K562 (cell line): Measurements from ENCODE around the gene CLCN6. TPM values are rescaled to one million over a fixed set of nuclear protein-coding genes. Genes with fewer than 3 reads are reported as not detected.

ENCODE experiments used
- ATAC-seq: fragments of 200-7000 bp; cut with Tn5 transposase; 3 replicates; pipeline ENCODE4 v1.9.1; 2020; ENCODE audit warnings: moderate library complexity
- BruUV-seq: library from RNA; stranded (reverse); fragments of 400-500 nt; replicated peaks from 2 replicates; lab custom pipeline; 2021; lab: Mats Ljungman, UMichigan
- CTCF ChIA-PET: fragments of 300-600 bp; formaldehyde crosslinking; extraction: SDS; loops from one replicate; lab custom pipeline; 2021; ENCODE audit warnings: low intra/inter-chr PET ratio; lab: Yijun Ruan, JAX
- POLR2A ChIA-PET: fragments of 300-600, 350-650 bp; sonication (Branson Sonifier 250); formaldehyde crosslinking; extraction: SDS; loops from one replicate; lab custom pipeline; 2021; ENCODE audit warnings: antibody characterized with exemption, inconsistent platforms; lab: Yijun Ruan, JAX
- DNase-seq, 4 experiments: peaks; one replicate each; pipeline versions ENCODE4 v3.0.0 to v3.0.0-alpha.2; 2011 to 2018; ENCODE audit warnings: low spot score in 3 of 4, mixed read lengths in 3 of 4; ENCODE audit errors: extremely low read depth in 1 of 4
- FAIRE-seq: peaks from 2 replicates; lab custom pipeline; 2011; peaks lifted over from hg19 to GRCh38; lab: Jason Lieb, UNC
- H2AFZ ChIP-seq: 2 replicates; pipeline ENCODE4 v1.6.0; 2011; ENCODE audit warnings: low read depth, low read length, control low read depth, inconsistent platforms
- H3K27ac ChIP-seq: fragments of 200-600 bp; 3 replicates; pipeline ENCODE4 v1.8.0; 2011; ENCODE audit warnings: low read depth, mild to moderate bottlenecking, control low read depth, inconsistent platforms, low read length, moderate library complexity, mixed read lengths; ENCODE audit errors: extremely low read depth
- H3K27me3 ChIP-seq, 2 experiments: fragments of 300-600 bp in 1 of 2; 2 replicates in 1 of 2; 3 replicates in 1 of 2; pipeline versions ENCODE4 v1.6.0 to v1.8.0; 2011; ENCODE audit warnings: inconsistent platforms in 2 of 2, low read length in 2 of 2, mild to moderate bottlenecking in 1 of 2, mixed read lengths in 1 of 2, moderate library complexity in 1 of 2; ENCODE audit not compliant: control insufficient read depth in 2 of 2, insufficient read depth in 2 of 2
- H3K36me3 ChIP-seq: fragments of 300-600 bp; 3 replicates; pipeline ENCODE4 v1.8.0; 2011; ENCODE audit warnings: mild to moderate bottlenecking, low read length, inconsistent platforms; ENCODE audit not compliant: control insufficient read depth, insufficient read depth
- H3K4me1 ChIP-seq, 2 experiments: fragments of 200-600 bp in 1 of 2; replicated peaks in 1 of 2; 2 replicates in 1 of 2; 3 replicates in 1 of 2; pipeline versions ENCODE4 v1.5.1 to v1.8.0; 2011; ENCODE audit warnings: inconsistent platforms in 2 of 2, low read length in 2 of 2, mild to moderate bottlenecking in 1 of 2, mixed read lengths in 1 of 2, moderate library complexity in 1 of 2; ENCODE audit not compliant: control insufficient read depth in 2 of 2, insufficient read depth in 2 of 2
- H3K4me2 ChIP-seq: 2 replicates; pipeline ENCODE4 v1.6.1; 2011; ENCODE audit warnings: low read length, control low read depth, inconsistent platforms, mixed read lengths; ENCODE audit not compliant: insufficient read depth
- H3K4me3 ChIP-seq: fragments of 200-600 bp; sonication (generic), shearing (Covaris generic); 2 replicates; pipeline ENCODE4 v1.5.1; 2016; ENCODE audit warnings: control low read depth, inconsistent platforms
- H3K79me2 ChIP-seq: fragments of 200-600 bp; 3 replicates; pipeline ENCODE4 v1.8.0; 2011; ENCODE audit warnings: low read length, inconsistent platforms; ENCODE audit not compliant: control insufficient read depth, insufficient read depth
- H3K9ac ChIP-seq, 2 experiments: 2 replicates each; pipeline versions ENCODE4 v1.6.0 to v1.6.1; 2011; ENCODE audit warnings: low read depth in 2 of 2, low read length in 2 of 2, control low read depth in 1 of 2, inconsistent platforms in 1 of 2, mild to moderate bottlenecking in 1 of 2, mixed read lengths in 1 of 2; ENCODE audit not compliant: insufficient read depth in 1 of 2
- H3K9me1 ChIP-seq: one replicate; pipeline ENCODE4 v1.6.0; 2011; ENCODE audit warnings: inconsistent platforms, mild to moderate bottlenecking, low read length, moderate library complexity; ENCODE audit not compliant: control insufficient read depth, insufficient read depth
- H3K9me3 ChIP-seq: replicated peaks from 2 replicates; pipeline ENCODE4 v1.5.1; 2011; ENCODE audit warnings: low read depth, low read length, inconsistent platforms; ENCODE audit not compliant: control insufficient read depth, insufficient read depth
- H4K20me1 ChIP-seq: replicated peaks from 2 replicates; pipeline ENCODE4 v1.6.1; 2011; ENCODE audit warnings: low read length, inconsistent platforms, mixed read lengths; ENCODE audit not compliant: control insufficient read depth, insufficient read depth
- BRF2 ChIP-seq: IDR thresholded peaks from 3 replicates; pipeline ENCODE4 v1.6.1; 2011; ENCODE audit warnings: borderline replicate concordance, mild to moderate bottlenecking; ENCODE audit not compliant: insufficient read length, insufficient read depth
- CBX1 ChIP-seq: sonication (generic); IDR thresholded peaks from 2 replicates; pipeline ENCODE4 v1.6.1; 2016; ENCODE audit warnings: antibody characterized with exemption, low read depth, mild to moderate bottlenecking
- CHCHD3 ChIP-seq: fragments of 250-450 bp; sonication (Bioruptor Pico); IDR thresholded peaks from 2 replicates; pipeline ENCODE4 v2.1.2; 2022; ENCODE audit warnings: mild to moderate bottlenecking
- E2F4 ChIP-seq: sonication (generic); formaldehyde crosslinking; IDR thresholded peaks from 2 replicates; pipeline ENCODE4 v1.8.0; 2022; ENCODE audit warnings: mild to moderate bottlenecking, low read depth, missing genetic modification reagents
- ELF2 ChIP-seq: fragments of 250-450 bp; sonication (Bioruptor Pico); IDR thresholded peaks from 2 replicates; pipeline ENCODE4 v1.5.0; 2021; ENCODE audit warnings: mild to moderate bottlenecking
- FOXJ3 ChIP-seq: sonication (generic); formaldehyde crosslinking; IDR thresholded peaks from 2 replicates; pipeline ENCODE4 v1.4.0; 2020; ENCODE audit warnings: mild to moderate bottlenecking, missing genetic modification reagents
- MCM5 ChIP-seq: fragments of 450-650 bp; IDR thresholded peaks from 2 replicates; pipeline ENCODE4 v1.6.1; 2016; ENCODE audit warnings: low read depth
- PHB2 ChIP-seq: fragments of 450-650 bp; IDR thresholded peaks from 2 replicates; pipeline ENCODE4 v1.6.1; 2017; ENCODE audit warnings: low read depth
- RFX1 ChIP-seq: fragments of 450-650 bp; IDR thresholded peaks from 2 replicates; pipeline ENCODE4 v1.6.1; 2016; ENCODE audit warnings: mild to moderate bottlenecking, moderate library complexity
- SMAD1 ChIP-seq: fragments of 150-350 bp; IDR thresholded peaks from 2 replicates; pipeline ENCODE4 v1.6.1; 2014; ENCODE audit warnings: low read length, low read depth; ENCODE audit not compliant: partially characterized antibody
- ZNF23 ChIP-seq: fragments of 250-450 bp; sonication (Bioruptor Pico); IDR thresholded peaks from 2 replicates; pipeline ENCODE4 v1.4.0; 2020; ENCODE audit warnings: mild to moderate bottlenecking
- WGBS: fragments of 100-300 bp; shearing (Covaris generic); methylation state at CpG from one replicate; pipeline ENCODE4 v1.1.6; 2016; ENCODE audit warnings: low coverage, mixed read lengths; ENCODE audit not compliant: insufficient coverage; ENCODE audit errors: missing lambda C conversion rate; 5-methylcytosine and 5-hydroxymethylcytosine counted together
- in situ Hi-C: fragments of 300-500 bp; cut with MboI; formaldehyde crosslinking; loops from 4 replicates; pipeline ENCODE4 v1.15.0; 2018; ENCODE audit warnings: inconsistent platforms, mixed read lengths
- intact Hi-C: fragments of 100-400 bp; cut with micrococcal nuclease; formaldehyde crosslinking; loops from 2 replicates; pipeline ENCODE4 v1.14.2; 2022
- polyA plus RNA-seq, 8 experiments: library from polyadenylated mRNA; depleted of rRNA in 4 of 8; stranded (reverse) in 5 of 8; unstranded in 3 of 8; fragments of >200 nt; fragmentation: Nextera tagmentation in 2 of 8; fragmentation: Illumina TruSeq in 1 of 8; extraction: Ambion mirVana in 2 of 8; extraction: Trizol in 1 of 8; gene quantifications; 2 replicates each; pipeline versions ENCODE4 v1.2.1 to v1.2.3, GENCODE V29; 2011 to 2014; ENCODE audit warnings: inconsistent platforms in 1 of 8, missing spikeins in 1 of 8
- total RNA-seq, 7 experiments: library from RNA; depleted of rRNA in 6 of 7; stranded (reverse); fragments of >200 nt in 6 of 7; fragmentation: Illumina TruSeq in 2 of 7; extraction: Trizol in 2 of 7; gene quantifications; 2 replicates each; pipeline versions ENCODE4 v1.2.1 to v1.2.3, GENCODE V29; 2011 to 2021; ENCODE audit warnings: low replicate concordance in 1 of 7
- TF ChIP-seq, protein P1 (sequence below): IDR thresholded peaks from 2 replicates; pipeline ENCODE4 v1.6.1; 2011; ENCODE audit not compliant: insufficient read length; ENCODE audit errors: extremely low read depth
- TF ChIP-seq, protein P2 (sequence below): fragments of 450-650 bp; IDR thresholded peaks from 2 replicates; pipeline ENCODE4 v1.6.1; 2016; ENCODE audit warnings: missing biosample characterization, missing genetic modification characterization

CLCN6 gene
- total and polyA plus RNA-seq, 9 of the 15 experiments (the other 6 are each of a cell fraction or from before 2014, with no cell fraction given) = 2.0 to 21.8 (median 13.6) TPM

- no peak overlapping the region for H3K27ac ChIP-seq
- FAIRE-seq = no peak
- no peak overlapping the region for H3K4me2 ChIP-seq
- H3K27me3 ChIP-seq = peaks cover 36 to 37% of the 10 kb centered on the region in 2 experiments; a peak in 4 of 5 replicates
- H2AFZ ChIP-seq = no peak overlapping the region
- no peak for ATAC-seq
- H4K20me1 ChIP-seq = peaks cover 16% of the 10 kb centered on the region
- POLR2A ChIA-PET = interaction anchor here (0.8 to 1.6 kb wide), 6 partner anchors 11 to 196 kb away, joined by 3 to 17 read pairs (median 3); partner anchors contain the start of gene FBXO6
- peaks cover 0 to 10% of the 10 kb centered on the region in 2 experiments; a peak in 2 of 5 replicates for H3K4me1 ChIP-seq
- H3K9me3 ChIP-seq = no peaks in the 10 kb centered on the region
- no TSS peak for BruUV-seq
- 0% methylated on average over 1 of the region's 2 CpGs for WGBS
- no peaks in the 10 kb centered on the region for H3K79me2 ChIP-seq
- no peak for DNase-seq
- no peaks in the 10 kb centered on the region for H3K36me3 ChIP-seq
- CTCF ChIA-PET = no interaction called here
- H3K4me3 ChIP-seq = no peak overlapping the region
- no peak overlapping the region for H3K9ac ChIP-seq
- in situ Hi-C loops (no loop called here), intact Hi-C loops (loop anchor here (2.0 kb wide), 1 partner anchor 77 kb away; no protein-coding TSS in a partner anchor)
- no peaks in the 10 kb centered on the region for H3K9me1 ChIP-seq
- TF ChIP-seq ELF2 (CRISPR knock-in tag) = no peak
- no peak for TF ChIP-seq CBX1
- TF ChIP-seq CHCHD3 (CRISPR knock-in tag) = no peak
- no peak for TF ChIP-seq PHB2
- TF ChIP-seq RFX1 = no peak
- no peak for TF ChIP-seq SMAD1
- no peak for TF ChIP-seq E2F4 (CRISPR knock-in tag)
- TF ChIP-seq, protein P1, sequence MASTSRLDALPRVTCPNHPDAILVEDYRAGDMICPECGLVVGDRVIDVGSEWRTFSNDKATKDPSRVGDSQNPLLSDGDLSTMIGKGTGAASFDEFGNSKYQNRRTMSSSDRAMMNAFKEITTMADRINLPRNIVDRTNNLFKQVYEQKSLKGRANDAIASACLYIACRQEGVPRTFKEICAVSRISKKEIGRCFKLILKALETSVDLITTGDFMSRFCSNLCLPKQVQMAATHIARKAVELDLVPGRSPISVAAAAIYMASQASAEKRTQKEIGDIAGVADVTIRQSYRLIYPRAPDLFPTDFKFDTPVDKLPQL = no peak
- no peak for TF ChIP-seq ZNF23 (CRISPR knock-in tag)
- TF ChIP-seq MCM5 = no peak
- TF ChIP-seq BRF2 = no peak
- TF ChIP-seq, protein P2, sequence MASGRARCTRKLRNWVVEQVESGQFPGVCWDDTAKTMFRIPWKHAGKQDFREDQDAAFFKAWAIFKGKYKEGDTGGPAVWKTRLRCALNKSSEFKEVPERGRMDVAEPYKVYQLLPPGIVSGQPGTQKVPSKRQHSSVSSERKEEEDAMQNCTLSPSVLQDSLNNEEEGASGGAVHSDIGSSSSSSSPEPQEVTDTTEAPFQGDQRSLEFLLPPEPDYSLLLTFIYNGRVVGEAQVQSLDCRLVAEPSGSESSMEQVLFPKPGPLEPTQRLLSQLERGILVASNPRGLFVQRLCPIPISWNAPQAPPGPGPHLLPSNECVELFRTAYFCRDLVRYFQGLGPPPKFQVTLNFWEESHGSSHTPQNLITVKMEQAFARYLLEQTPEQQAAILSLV (tag) = no peak
- no peak for TF ChIP-seq FOXJ3 (CRISPR knock-in tag)
Observed at GRCh38 chr1:11860083-11860482, 54.1 kb downstream of the CLCN6 start.
